ENCODE measurements around the gene E2F3. TPM values are rescaled to one million over a fixed set of nuclear protein-coding genes. Genes with fewer than 3 reads are reported as not detected.

E2F3 gene
- total RNA-seq, 1 experiment from 2014 or later: 27.1 TPM

DNA sequence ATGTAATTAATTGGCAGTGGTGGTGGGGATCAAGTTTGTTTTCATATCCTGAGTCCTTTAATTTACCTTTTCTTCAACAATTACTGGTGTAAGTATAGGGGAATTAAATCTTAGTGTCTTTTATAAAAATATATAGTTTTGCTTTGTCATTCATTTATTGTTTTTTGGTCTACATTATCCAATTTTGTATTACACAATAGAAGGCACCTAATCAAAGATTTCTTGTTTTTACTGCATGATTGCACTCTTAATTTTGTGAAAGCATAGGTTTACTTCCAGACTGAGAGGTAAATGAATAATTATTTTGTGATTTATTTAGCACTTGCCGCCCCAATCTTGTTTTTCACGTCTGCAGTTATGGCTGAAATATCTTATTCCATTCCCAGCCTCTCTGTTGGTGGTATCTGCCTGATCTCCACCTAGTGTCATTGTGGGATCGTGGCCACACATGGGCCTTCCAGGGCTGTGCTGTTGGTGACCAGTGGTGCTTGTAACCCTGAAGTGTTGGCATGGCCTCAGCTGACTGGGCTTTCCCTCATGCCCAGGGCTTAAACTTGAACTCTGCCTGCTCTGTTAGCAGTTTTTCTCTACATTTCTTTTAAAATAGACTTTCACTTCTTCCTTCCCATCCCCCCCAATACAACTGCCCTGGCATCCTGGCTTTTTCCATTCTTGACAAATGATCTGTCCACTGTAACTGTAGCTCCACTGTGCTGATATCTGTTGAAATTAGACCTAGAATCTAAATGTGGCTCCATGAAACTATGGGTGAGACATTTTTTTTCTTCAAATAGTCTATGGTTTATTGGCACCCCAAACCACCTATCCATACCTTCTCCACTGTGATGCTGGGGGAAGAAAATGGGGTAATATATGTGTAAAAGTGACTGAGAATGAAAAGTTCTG, 24.8 kb downstream of the E2F3 start:
- Histone ChIP-seq H3K9me3 (ENCODE audit: control insufficient read depth in 1 of 2, insufficient read depth in 1 of 2, low read depth in 1 of 2, low read length in 2 of 2) (no peaks in the 10 kb centered on the region), H3K79me2 (ENCODE audit: insufficient read depth, low read length) (peaks cover 96% of the 10 kb centered on the region), H3K27ac (ENCODE audit: low read depth, low read length) (no peak overlapping the region), H3K4me3 (replicated peaks in 1 of 2; ENCODE audit: low read depth in 1 of 2, low read length in 2 of 2) (no peak overlapping the region), H3K27me3 (ENCODE audit: insufficient read depth, low read length) (no peaks in the 10 kb centered on the region), H3K9ac (ENCODE audit: low read length) (no peak overlapping the region), H2AFZ (ENCODE audit: low read depth, low read length, poor library complexity, severe bottlenecking) (no peak overlapping the region), H3K9me2 (ENCODE audit: insufficient read depth) (no peaks in the 10 kb centered on the region), H3K36me3 (ENCODE audit: control insufficient read depth in 1 of 2, insufficient read depth in 2 of 2, low read length in 2 of 2) (peaks cover 2 to 6% of the 10 kb centered on the region in 2 experiments; a peak in 2 of 4 replicates), H3K4me1 (ENCODE audit: control insufficient read depth in 1 of 2, insufficient read depth in 2 of 2, low read length in 2 of 2) (peaks cover 0 to 3% of the 10 kb centered on the region in 2 experiments; a peak in 1 of 4 replicates), H3K4me2 (ENCODE audit: low read length) (no peak overlapping the region), H4K20me1 (ENCODE audit: insufficient read depth) (peaks cover 23% of the 10 kb centered on the region)
- POLR2A ChIA-PET: no interaction called here
- intact Hi-C loops (cut with micrococcal nuclease): no loop called here
- CTCF ChIA-PET: interaction anchor here (1.5 kb wide), 1 partner anchor 22 kb away, joined by 3 read pairs; no protein-coding TSS in a partner anchor
- ATAC-seq: no peak
- RAD21 ChIA-PET (ENCODE audit: low non-redundant PET in 1 of 2, low total read pairs in 2 of 2, uncharacterized antibody in 2 of 2, unreplicated experiment in 2 of 2): no interaction called here
- TF ChIP-seq EZH2phosphoT487 (IDR thresholded peaks at IDR 0.05; ENCODE audit: borderline replicate concordance) (no peak), JUND (IDR thresholded peaks at IDR 0.05) (no peak)
- no TSS peak for BruUV-seq (replicated peaks)
- DNase-seq (ENCODE audit: low read depth, low spot score): no peak

DNA sequence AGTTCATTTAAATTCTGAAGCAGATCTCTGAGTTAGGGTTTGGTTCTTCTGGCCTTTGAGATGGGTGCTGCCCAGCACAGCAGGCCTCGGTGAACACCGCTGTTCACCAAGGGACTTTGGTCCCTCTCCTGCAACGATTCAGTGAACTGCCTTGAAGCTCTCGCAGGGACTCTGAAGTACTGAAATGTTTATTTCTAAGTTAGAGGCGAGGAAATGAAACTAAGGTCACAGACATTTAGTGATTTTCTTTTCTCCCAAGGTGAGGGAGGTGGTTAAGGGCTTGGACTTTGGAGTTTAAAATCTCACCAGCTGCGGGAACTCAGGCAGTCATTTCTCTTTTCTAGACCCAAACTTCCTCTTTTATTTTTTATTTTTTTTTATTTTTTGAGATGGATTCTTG, 26.2 kb downstream of the E2F3 start:
- Histone ChIP-seq H3K4me2 (ENCODE audit: low read length) (no peak overlapping the region), H3K36me3 (ENCODE audit: control insufficient read depth in 1 of 2, insufficient read depth in 2 of 2, low read length in 2 of 2) (peaks cover 2 to 7% of the 10 kb centered on the region in 2 experiments; a peak in 1 of 4 replicates), H3K9ac (ENCODE audit: low read length) (no peak overlapping the region), H3K27me3 (ENCODE audit: insufficient read depth, low read length) (no peaks in the 10 kb centered on the region), H3K4me3 (replicated peaks in 1 of 2; ENCODE audit: low read depth in 1 of 2, low read length in 2 of 2) (no peak overlapping the region), H4K20me1 (ENCODE audit: insufficient read depth) (peaks cover 21% of the 10 kb centered on the region), H3K27ac (ENCODE audit: low read depth, low read length) (no peak overlapping the region), H3K9me2 (ENCODE audit: insufficient read depth) (no peaks in the 10 kb centered on the region), H3K9me3 (ENCODE audit: control insufficient read depth in 1 of 2, insufficient read depth in 1 of 2, low read depth in 1 of 2, low read length in 2 of 2) (no peaks in the 10 kb centered on the region), H2AFZ (ENCODE audit: low read depth, low read length, poor library complexity, severe bottlenecking) (no peak overlapping the region), H3K4me1 (ENCODE audit: control insufficient read depth in 1 of 2, insufficient read depth in 2 of 2, low read length in 2 of 2) (peaks cover 0 to 3% of the 10 kb centered on the region in 2 experiments; a peak in 1 of 4 replicates), H3K79me2 (ENCODE audit: insufficient read depth, low read length) (peaks cover 96% of the 10 kb centered on the region)
- ChIA-PET RAD21 (ENCODE audit: low non-redundant PET in 1 of 2, low total read pairs in 2 of 2, uncharacterized antibody in 2 of 2, unreplicated experiment in 2 of 2) (no interaction called here), CTCF (interaction anchor here (1.5 kb wide), 1 partner anchor 23 kb away, joined by 3 read pairs; no protein-coding TSS in a partner anchor), POLR2A (no interaction called here)
- BruUV-seq (replicated peaks): no TSS peak
- intact Hi-C loops (cut with micrococcal nuclease): no loop called here
- DNase-seq (ENCODE audit: low read depth, low spot score): no peak
- ATAC-seq: no peak
- TF ChIP-seq RAD21 (IDR thresholded peaks at IDR 0.05; ENCODE audit: low read depth): no peak
- no peak for TF ChIP-seq EGR1 (IDR thresholded peaks at IDR 0.05; ENCODE audit: low read depth)
- no peak for TF ChIP-seq ZBTB33 (IDR thresholded peaks at IDR 0.05; ENCODE audit: extremely low read depth, insufficient replicate concordance, low read length)
- TF ChIP-seq POLR2A (IDR thresholded peaks at IDR 0.05; ENCODE audit: borderline replicate concordance, extremely low read depth, insufficient read depth, insufficient read length): no peak
- TF ChIP-seq EZH2phosphoT487 (IDR thresholded peaks at IDR 0.05; ENCODE audit: borderline replicate concordance): no peak
- TF ChIP-seq, protein P1, sequence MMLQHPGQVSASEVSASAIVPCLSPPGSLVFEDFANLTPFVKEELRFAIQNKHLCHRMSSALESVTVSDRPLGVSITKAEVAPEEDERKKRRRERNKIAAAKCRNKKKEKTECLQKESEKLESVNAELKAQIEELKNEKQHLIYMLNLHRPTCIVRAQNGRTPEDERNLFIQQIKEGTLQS (IDR thresholded peaks at IDR 0.05): no peak
- TF ChIP-seq POLR2AphosphoS5 (IDR thresholded peaks at IDR 0.05; ENCODE audit: low read depth, low read length): no peak
- TF ChIP-seq CBX3 (IDR thresholded peaks at IDR 0.05; ENCODE audit: low read depth): no peak
- TF ChIP-seq SRF (IDR thresholded peaks at IDR 0.05; ENCODE audit: low read depth): no peak
- no peak for TF ChIP-seq YY1 (IDR thresholded peaks at IDR 0.05; ENCODE audit: extremely low read depth, insufficient replicate concordance, low read depth, low read length)
- no peak for TF ChIP-seq JUND (IDR thresholded peaks at IDR 0.05)
- TF ChIP-seq ZFX (IDR thresholded peaks at IDR 0.05): no peak
- no peak for TF ChIP-seq REST (IDR thresholded peaks at IDR 0.05; ENCODE audit: low read depth)
